Occipital lobe (tissue), 2 donors: ENCODE results near the gene SINHCAF. TPM values are rescaled to one million over a fixed set of nuclear protein-coding genes. Genes with fewer than 3 reads are reported as not detected.
"Not testable (repeated sequence)": the region's sequence is repeated elsewhere in the genome, so short reads cannot be mapped to it uniquely, and the experiment has no call there.

Experiments used
- DNase-seq: peaks from one replicate; lab custom pipeline; 2025; lab: John Stamatoyannopoulos, UW
- total RNA-seq: library from RNA; depleted of rRNA; stranded (reverse); fragments of >200 nt; gene quantifications from one replicate; pipeline ENCODE4 v1.2.3, GENCODE V29; 2014

SINHCAF gene
- total RNA-seq, 1 donor from 2014 or later = 19.3 TPM

DNA sequence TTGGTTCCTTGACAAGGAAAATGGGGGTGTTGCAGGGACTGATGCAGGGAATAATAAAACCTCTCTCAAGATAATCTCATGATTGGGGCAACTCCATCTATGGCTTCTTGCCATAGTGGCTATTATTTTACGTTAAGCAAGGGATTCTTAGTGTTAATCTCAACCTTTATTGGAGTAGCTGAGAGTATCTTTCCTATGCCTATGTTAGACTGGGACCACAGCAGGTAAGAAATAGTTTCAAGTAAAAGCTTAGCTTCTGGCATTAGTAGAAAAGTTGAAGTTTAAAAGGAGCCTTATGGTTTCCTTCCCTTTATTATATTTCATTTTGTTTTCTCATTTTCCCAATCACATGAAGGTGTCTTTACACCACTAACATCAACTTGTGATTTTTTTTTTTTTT lies 16.7 kb downstream of the SINHCAF start:
- DNase-seq = no peak

GRCh38 chr12:31308116-31308515 lies 17.8 kb downstream of the SINHCAF start:
- no peak for DNase-seq

- DNase-seq = no peak
Observed at GRCh38 chr12:31306866-31307265, 19.1 kb downstream of the SINHCAF start.

DNA sequence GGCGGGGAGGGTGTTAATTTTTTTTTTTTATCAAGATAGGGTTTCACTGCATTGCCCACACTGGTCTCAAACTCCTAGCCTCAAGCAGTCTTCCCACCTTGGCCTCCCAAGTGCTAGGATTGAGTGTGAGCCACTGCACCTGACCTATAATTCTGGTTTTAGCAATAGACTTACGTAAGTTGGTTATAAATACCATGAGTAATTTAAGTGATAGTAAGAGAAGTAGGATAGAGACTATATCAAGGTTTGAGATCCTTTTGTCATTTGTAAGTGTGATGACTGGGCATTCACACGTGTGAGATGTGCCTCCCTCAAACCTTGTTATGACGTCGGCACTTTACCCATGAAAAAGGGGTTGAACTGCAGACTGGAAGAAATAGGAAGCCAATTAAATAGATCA lies 22.5 kb downstream of the SINHCAF start:
- no peak for DNase-seq

DNA sequence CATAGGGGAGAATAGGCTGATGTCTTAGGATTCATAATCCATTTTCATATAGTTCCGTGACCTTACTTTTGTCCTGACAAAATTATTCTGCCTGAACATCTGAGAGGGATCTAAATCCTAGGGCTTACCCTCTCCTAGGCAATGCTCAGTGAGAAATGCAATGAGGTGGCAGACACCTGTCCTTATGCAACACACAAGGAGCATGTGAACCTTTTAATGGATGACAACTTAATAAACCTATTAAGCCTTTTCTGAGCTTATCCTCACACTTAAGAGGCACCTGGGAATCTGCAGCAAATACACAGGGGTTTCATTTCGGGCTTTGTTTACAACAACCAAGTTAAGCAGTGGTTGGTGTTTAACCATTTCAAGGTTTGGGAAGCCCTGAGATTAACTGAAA lies 24.6 kb downstream of the SINHCAF start:
- no peak for DNase-seq

- no peak for DNase-seq
Observed at GRCh38 chr12:31300783-31301182, 25.2 kb downstream of the SINHCAF start.

- no peak for DNase-seq
Observed at GRCh38 chr12:31300341-31300740, 25.6 kb downstream of the SINHCAF start.

DNA sequence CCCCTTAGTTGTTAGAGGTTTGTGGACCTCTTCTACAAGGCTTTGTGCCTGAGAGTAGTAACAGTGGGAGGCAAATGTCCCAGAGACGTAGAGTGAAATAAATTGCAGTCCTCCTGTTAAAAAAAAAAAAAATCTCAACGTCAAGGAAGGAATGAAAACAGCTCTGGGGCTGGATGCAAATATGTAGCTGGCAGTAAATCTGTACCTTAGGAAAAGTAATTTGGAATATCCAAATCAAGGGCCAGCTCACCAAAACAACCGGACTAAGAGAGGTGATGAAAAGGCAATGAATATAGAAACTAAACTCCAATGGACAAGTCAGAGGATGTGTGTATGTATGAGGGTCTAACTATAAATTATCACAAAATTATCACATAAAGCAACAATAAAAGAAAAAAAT lies 27.0 kb downstream of the SINHCAF start:
- no peak for DNase-seq

- DNase-seq = no peak
Observed at GRCh38 chr12:31298515-31298910, 27.4 kb downstream of the SINHCAF start.

- DNase-seq = no peak
Observed at GRCh38 chr12:31297572-31298514, 28.1 kb downstream of the SINHCAF start.

DNA sequence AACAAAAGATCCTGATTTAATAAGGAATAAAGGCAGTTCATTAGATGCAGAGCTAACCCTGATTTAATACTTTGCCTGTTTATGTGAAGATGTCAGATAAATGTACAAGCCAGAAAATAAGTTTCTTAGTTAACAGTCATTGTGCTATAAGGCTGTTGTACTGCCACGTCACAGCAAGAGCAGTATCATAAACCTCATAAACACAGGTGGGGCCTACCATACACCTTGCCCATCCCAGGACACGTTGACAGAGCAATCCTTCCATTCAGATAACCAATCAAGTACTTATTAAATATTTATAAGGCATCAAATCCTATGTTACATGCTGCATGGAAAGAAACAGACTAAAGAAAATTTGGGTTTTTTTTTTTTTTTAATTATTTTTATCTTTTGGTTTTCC lies 36.5 kb downstream of the SINHCAF start:
- no peak for DNase-seq

DNA sequence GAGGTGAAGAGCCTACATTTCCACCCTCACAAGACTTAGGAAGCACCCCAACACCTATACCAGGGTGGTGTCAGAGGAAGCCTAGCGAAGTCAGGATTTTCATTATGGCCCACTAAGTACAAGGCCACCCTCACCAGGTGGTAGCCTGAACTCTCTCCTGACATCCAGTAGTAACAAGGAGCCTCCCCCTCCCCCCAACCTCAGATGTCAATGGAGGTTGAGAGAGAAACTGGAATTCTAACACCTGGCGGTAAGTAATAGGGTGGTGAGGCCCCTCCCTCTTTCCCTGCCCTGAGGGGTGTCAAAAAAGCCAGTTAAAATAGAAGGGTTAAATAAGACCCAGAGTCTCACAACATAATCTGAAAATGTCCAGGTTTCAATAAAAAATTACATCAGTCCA lies 37.6 kb downstream of the SINHCAF start:
- DNase-seq = no peak

GRCh38 chr12:31280183-31280582 lies 45.8 kb downstream of the SINHCAF start:
- DNase-seq = no peak

DNA sequence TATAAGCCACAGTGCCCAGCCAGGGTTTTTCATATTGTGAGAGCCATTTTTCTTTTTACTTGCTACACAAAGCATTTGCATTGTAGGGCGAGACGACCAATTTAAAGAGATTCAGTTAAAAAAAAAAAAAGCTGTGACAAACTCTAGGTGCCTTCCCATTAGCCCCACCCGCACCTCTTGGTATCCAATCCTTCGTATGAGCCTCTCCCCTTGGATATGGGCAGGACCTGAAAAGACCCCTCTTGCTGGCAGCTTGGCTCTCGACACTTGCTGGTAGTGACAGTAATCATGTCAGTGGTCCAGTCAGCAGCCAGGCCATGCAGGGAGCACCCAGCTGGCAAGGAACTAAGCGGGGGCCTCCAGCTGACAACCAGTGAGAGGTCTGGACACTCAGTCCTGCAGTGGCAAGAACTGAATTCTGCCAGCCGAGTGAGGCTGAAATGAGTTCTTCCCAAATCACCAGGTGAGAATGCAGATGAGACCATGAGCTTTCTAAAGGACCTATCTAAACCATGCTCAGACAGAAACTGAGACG lies 46.5 kb downstream of the SINHCAF start:
- no peak for DNase-seq

DNA sequence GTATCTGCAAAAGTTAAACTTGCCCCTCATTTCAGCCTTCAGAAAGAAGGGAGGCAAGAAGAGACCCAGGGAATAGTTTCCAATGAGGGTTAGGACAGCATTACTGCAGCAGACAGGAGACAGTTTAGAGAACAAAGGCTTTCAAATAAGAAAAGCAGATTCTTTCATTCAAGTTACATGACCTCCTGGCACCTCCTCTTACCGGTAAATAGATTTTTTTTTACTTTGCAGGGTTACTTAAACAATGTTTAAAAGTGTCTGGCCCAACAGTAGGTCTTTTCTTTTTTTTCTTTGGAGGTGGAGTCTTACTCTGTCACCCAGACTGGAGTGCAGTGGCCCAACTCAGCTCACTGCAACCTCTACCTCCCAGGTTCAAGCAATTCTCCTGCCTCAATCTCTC lies 47.1 kb downstream of the SINHCAF start:
- no peak for DNase-seq

- DNase-seq = no peak
Observed at GRCh38 chr12:31278424-31278823, 47.5 kb downstream of the SINHCAF start.

- DNase-seq = no peak
Observed at GRCh38 chr12:31277081-31277480, 48.9 kb downstream of the SINHCAF start.

DNA sequence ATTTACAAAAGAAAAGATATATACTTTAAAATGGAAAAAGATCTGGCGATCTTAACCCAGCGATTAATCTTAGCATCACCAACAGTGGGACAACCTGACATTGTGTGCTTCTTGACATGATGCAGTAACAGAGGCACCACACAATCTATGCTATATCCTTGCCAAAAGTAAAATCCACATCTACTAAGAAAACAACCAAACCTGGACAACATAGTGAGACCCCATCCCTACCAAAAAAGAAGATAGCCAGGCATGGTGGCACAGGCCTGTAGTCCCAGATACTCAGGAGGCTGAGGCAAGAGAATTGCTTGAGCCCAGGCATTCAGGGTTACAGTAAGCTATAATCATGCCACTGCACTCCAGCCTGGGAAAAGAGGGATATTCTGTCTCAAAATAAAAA lies 50.5 kb downstream of the SINHCAF start:
- no peak for DNase-seq

DNA sequence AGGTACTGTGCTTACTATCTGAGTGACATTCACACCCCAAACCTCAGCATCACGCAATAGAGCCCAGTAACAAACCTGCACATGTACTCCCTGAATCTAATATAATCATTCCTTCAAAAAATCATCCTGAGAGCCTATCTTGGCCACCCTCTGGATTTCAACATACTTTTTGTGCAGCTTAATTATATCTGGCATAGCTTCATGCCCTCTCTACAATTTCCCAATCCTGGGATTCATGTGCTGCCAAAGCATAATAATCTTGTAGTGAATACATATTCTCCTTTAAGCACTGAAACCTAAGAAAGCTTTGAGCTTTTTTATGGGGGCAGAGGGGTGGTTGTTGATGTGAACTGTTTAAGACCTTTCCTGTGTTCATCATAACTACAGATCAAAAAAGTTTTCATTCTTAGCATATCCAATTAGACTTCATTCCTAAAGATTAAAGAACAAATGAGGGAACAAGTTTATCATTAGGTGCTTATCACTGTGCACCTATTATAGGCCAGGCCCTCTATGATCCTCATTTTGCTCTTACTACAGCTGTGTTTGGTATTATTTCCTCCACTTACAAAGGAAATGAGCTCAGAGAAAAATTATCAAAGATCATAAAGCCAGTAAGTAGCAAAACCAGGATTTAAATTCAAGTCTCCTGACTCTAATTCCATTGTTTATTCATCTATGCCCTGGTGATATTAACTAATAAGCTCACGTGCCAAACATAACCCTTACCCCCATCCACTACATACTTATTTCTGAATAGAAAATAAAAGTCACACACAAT lies 51.2 kb downstream of the SINHCAF start:
- no peak for DNase-seq

DNA sequence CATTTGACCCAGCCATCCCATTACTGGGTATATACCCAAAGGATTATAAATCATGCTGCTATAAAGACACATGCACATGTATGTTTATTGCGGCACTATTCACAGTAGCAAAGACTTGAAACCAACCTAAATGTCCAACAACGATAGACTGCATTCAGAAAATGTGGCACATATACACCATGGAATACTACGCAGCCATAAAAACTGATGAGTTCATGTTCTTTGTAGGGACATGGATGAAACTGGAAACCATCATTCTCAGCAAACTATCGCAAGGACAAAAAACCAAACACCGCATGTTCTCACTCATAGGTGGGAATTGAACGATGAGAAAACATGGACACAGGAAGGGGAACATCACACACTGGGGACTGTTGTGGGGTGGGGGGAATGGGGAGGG lies 52.2 kb downstream of the SINHCAF start:
- DNase-seq = not testable (repeated sequence)

- no peak for DNase-seq
Observed at GRCh38 chr12:31272607-31273225, 53.2 kb downstream of the SINHCAF start.

DNA sequence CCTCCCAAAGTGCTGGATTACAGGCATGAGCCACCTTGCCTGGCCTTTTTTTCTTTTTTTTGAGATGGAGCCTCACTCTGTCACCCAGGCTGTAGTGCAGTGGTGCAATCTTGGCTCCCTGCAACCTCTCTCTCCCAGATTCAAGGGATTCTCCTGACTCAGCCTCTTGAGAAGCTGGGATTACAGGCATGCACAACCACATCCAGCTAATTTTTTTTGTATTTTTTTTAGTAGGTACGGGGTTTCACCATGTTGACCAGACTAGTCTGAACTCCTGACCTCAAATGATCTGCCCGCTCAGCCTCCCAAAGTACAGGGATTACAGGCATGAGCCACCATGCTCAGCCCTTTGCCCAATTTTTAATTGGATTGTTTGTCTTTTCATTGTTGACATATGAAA lies 58.0 kb downstream of the SINHCAF start:
- no peak for DNase-seq
